Kidney (tissue), 14 donors: Measurements from ENCODE around the gene RPL36A. TPM values are rescaled to one million over a fixed set of nuclear protein-coding genes. Genes with fewer than 3 reads are reported as not detected.
A peak's percentile ranks its signal among the peaks of the same experiment; 100 is the strongest.

Experiments used
- DNase-seq, 5 donors: peaks; one replicate each; pipeline ENCODE4 v3.0.0-alpha.2; 2013 to 2020
- FAIRE-seq: peaks from 2 replicates; lab custom pipeline; 2012; peaks lifted over from hg19 to GRCh38; lab: Jason Lieb, UNC
- H3K27ac ChIP-seq, 2 donors: one replicate each; pipeline ENCODE4 v1.7.0; 2013; ENCODE audit warnings: low read depth in 2 of 2, low read length in 2 of 2, inconsistent platforms in 1 of 2
- H3K27me3 ChIP-seq: one replicate; pipeline ENCODE4 v1.7.1; 2013; ENCODE audit warnings: low read length, inconsistent platforms; ENCODE audit not compliant: control insufficient read depth, insufficient read depth
- H3K36me3 ChIP-seq, 3 donors: one replicate each; pipeline versions ENCODE4 v1.7.0 to v1.7.1; 2013; ENCODE audit warnings: low read length in 3 of 3, control low read depth in 1 of 3, inconsistent platforms in 1 of 3; ENCODE audit not compliant: insufficient read depth in 3 of 3, control insufficient read depth in 2 of 3
- H3K4me1 ChIP-seq, 3 donors: one replicate each; pipeline versions ENCODE4 v1.7.0 to v1.7.1; 2013; ENCODE audit warnings: low read length in 3 of 3, inconsistent platforms in 1 of 3, low read depth in 1 of 3; ENCODE audit not compliant: control insufficient read depth in 2 of 3, insufficient read depth in 2 of 3
- H3K4me3 ChIP-seq, 3 donors: one replicate each; pipeline versions ENCODE4 v1.7.0 to v1.8.1; 2013; ENCODE audit warnings: low read length in 3 of 3, control low read depth in 1 of 3, inconsistent platforms in 1 of 3
- H3K9ac ChIP-seq, 3 donors: one replicate each; pipeline versions ENCODE4 v1.7.0 to v1.7.1; 2013; ENCODE audit warnings: low read length in 3 of 3, control low read depth in 1 of 3, inconsistent platforms in 1 of 3
- H3K9me3 ChIP-seq, 3 donors: one replicate each; pipeline versions ENCODE4 v1.7.0 to v1.7.1; 2013; ENCODE audit warnings: low read length in 3 of 3, control low read depth in 1 of 3, inconsistent platforms in 1 of 3; ENCODE audit not compliant: control insufficient read depth in 2 of 3, insufficient read depth in 1 of 3
- CTCF ChIP-seq: IDR thresholded peaks from 3 replicates; pipeline ENCODE4 v1.5.1; 2012; ENCODE audit warnings: mild to moderate bottlenecking, moderate library complexity, borderline replicate concordance; ENCODE audit not compliant: insufficient read depth; ENCODE audit errors: extremely low read depth
- intact Hi-C: fragments of 100-400 bp; cut with DNase I; formaldehyde crosslinking; loops from one replicate; pipeline ENCODE4 v1.11.1; 2022
- polyA plus RNA-seq: library from polyadenylated mRNA; stranded (reverse); fragments of 350-450 nt; fragmentation: Illumina TruSeq; extraction: RNeasy Lipid Tissue Mini Kit (QIAGEN cat#74804); gene quantifications from one replicate; pipeline ENCODE4 v1.2.3, GENCODE V29; 2014; ENCODE audit warnings: low read depth, low replicate concordance; ENCODE audit not compliant: insufficient read depth
- total RNA-seq: library from RNA; stranded (reverse); fragmentation: NEBNext Ultra II Directional; extraction: Animal tissue kit (Norgen Biotek cat#: 25700); gene quantifications from one replicate; pipeline ENCODE4 v1.2.1, GENCODE V29; 2021
- donor health status: control.
- donor health status: control.
- donor health status: control.
- donor health status: control.
- donor health status: control.
- donor health status: DM: yes; HTN: yes; CAD: no.
- donor health status: Normal renal cell carcinoma (clear cell type).

Gene RPL36A
- total and polyA plus RNA-seq, 2 donors from 2014 or later = 148 to 1,711 TPM

GRCh38 chrX:101408532-101408841, 17.7 kb downstream of the RPL36A start:
- peaks cover 0 to 15% (median 0%) of the 10 kb centered on the region in 3 donors for H3K36me3 ChIP-seq
- FAIRE-seq (no peak), DNase-seq (no peak)
- no peak for TF ChIP-seq CTCF
- H3K4me3 ChIP-seq = peak overlapping the region; percentile 88 to 97 (median 95)
- H3K9ac ChIP-seq = peak overlapping the region; percentile 84 to 93 (median 91)
- peak overlapping the region; percentile 96 to 98 for H3K27ac ChIP-seq
- no peaks in the 10 kb centered on the region for H3K9me3 ChIP-seq
- H3K27me3 ChIP-seq = no peaks in the 10 kb centered on the region
- no peaks in the 10 kb centered on the region for H3K4me1 ChIP-seq
- intact Hi-C loops = no loop called here

- H3K4me1 ChIP-seq = no peaks in the 10 kb centered on the region
- H3K27ac ChIP-seq = peak overlapping the region; percentile 34 to 98
- FAIRE-seq = no peak
- H3K9ac ChIP-seq = peak overlapping the region in 2 of 3 donors; percentile 91 to 93
- peak in 1 of 5 donors; percentile 35 for DNase-seq
- H3K27me3 ChIP-seq = no peaks in the 10 kb centered on the region
- H3K9me3 ChIP-seq = no peaks in the 10 kb centered on the region
- H3K4me3 ChIP-seq = peak overlapping the region; percentile 88 to 97 (median 95)
- H3K36me3 ChIP-seq = peaks cover 0 to 18% (median 0%) of the 10 kb centered on the region in 3 donors
- intact Hi-C loops = no loop called here
- no peak for TF ChIP-seq CTCF
Measured at GRCh38 chrX:101409043-101409442, 18.2 kb downstream of the RPL36A start.

- Histone ChIP-seq H3K4me3 (peak overlapping the region in 2 of 3 donors; percentile 32 to 52), H3K36me3 (peaks cover 0 to 18% (median 0%) of the 10 kb centered on the region in 3 donors), H3K9me3 (no peaks in the 10 kb centered on the region), H3K27ac (peak overlapping the region in 1 of 2 donors; percentile 17), H3K4me1 (peaks cover 0 to 6% (median 0%) of the 10 kb centered on the region in 3 donors), H3K9ac (peak overlapping the region in 1 of 3 donors; percentile 55), H3K27me3 (no peaks in the 10 kb centered on the region)
- FAIRE-seq (no peak), DNase-seq (no peak)
- intact Hi-C loops = no loop called here
- TF ChIP-seq CTCF = no peak
Measured at GRCh38 chrX:101410461-101410860, 19.6 kb downstream of the RPL36A start.

GRCh38 chrX:101411984-101412383, 21.2 kb downstream of the RPL36A start:
- intact Hi-C loops = no loop called here
- Histone ChIP-seq H3K36me3 (peaks cover 0 to 18% (median 0%) of the 10 kb centered on the region in 3 donors), H3K9me3 (no peaks in the 10 kb centered on the region), H3K4me3 (no peak overlapping the region), H3K4me1 (peaks cover 2 to 6% (median 3%) of the 10 kb centered on the region in 3 donors), H3K27me3 (no peaks in the 10 kb centered on the region), H3K9ac (no peak overlapping the region), H3K27ac (no peak overlapping the region)
- no peak for FAIRE-seq
- TF ChIP-seq CTCF = no peak
- no peak for DNase-seq
